WTC11 (cell line): Measurements from ENCODE around the gene ISL1.

Experiments
- CDX4 ChIP-seq: fragments of 250-450 bp; sonication (Bioruptor Pico); IDR thresholded peaks from 2 replicates; pipeline ENCODE4 v1.9.0; 2021; ENCODE audit warnings: moderate library complexity, mild to moderate bottlenecking, inconsistent platforms, borderline replicate concordance
- CTCF ChIP-seq: fragments of 200-600 bp; IDR thresholded peaks from 2 replicates; pipeline ENCODE4 v1.8.0; 2022; ENCODE audit warnings: antibody characterized with exemption
- E2F4 ChIP-seq: sonication (generic); formaldehyde crosslinking; IDR thresholded peaks from 2 replicates; pipeline ENCODE4 v1.8.1; 2022; ENCODE audit warnings: low read depth, mild to moderate bottlenecking, moderate library complexity, missing genetic modification reagents, borderline replicate concordance
- KAT7 ChIP-seq: sonication (generic); formaldehyde crosslinking; IDR thresholded peaks from 2 replicates; pipeline ENCODE4 v1.8.1; 2023; ENCODE audit warnings: missing genetic modification reagents, mild to moderate bottlenecking, borderline replicate concordance
- NFATC4 ChIP-seq: fragments of 250-450 bp; sonication (Bioruptor Pico); IDR thresholded peaks from 2 replicates; pipeline ENCODE4 v1.9.0; 2021; ENCODE audit warnings: mild to moderate bottlenecking
- TCF7 ChIP-seq: sonication (generic); formaldehyde crosslinking; IDR thresholded peaks from 2 replicates; pipeline ENCODE4 v1.8.0; 2022; ENCODE audit warnings: mild to moderate bottlenecking, low read depth, missing genetic modification reagents, moderate library complexity
- USF1 ChIP-seq: sonication (generic); formaldehyde crosslinking; IDR thresholded peaks from 2 replicates; pipeline ENCODE4 v1.8.0; 2022; ENCODE audit warnings: mild to moderate bottlenecking, missing genetic modification reagents
- ZNF121 ChIP-seq: sonication (generic); formaldehyde crosslinking; IDR thresholded peaks from 2 replicates; pipeline ENCODE4 v1.8.0; 2023; ENCODE audit warnings: missing genetic modification reagents
- ZNF232 ChIP-seq: sonication (generic); formaldehyde crosslinking; IDR thresholded peaks from 2 replicates; pipeline ENCODE4 v1.8.0; 2022; ENCODE audit warnings: mild to moderate bottlenecking, missing genetic modification reagents
- ZNF512 ChIP-seq: sonication (generic); formaldehyde crosslinking; IDR thresholded peaks from 2 replicates; pipeline ENCODE4 v1.8.1; 2022; ENCODE audit warnings: missing genetic modification reagents, borderline replicate concordance
- ZNF532 ChIP-seq: fragments of 250-450 bp; sonication (Bioruptor Pico); IDR thresholded peaks from 2 replicates; pipeline ENCODE4 v1.9.0; 2021; ENCODE audit warnings: mild to moderate bottlenecking, borderline replicate concordance
- ZNF671 ChIP-seq: fragments of 250-450 bp; sonication (Bioruptor Pico); IDR thresholded peaks from 2 replicates; pipeline ENCODE4 v1.8.0; 2021; ENCODE audit warnings: mild to moderate bottlenecking

- TF ChIP-seq CTCF (no peak), USF1 (CRISPR knock-in tag) (no peak), ZNF671 (CRISPR knock-in tag) (no peak), ZNF232 (CRISPR knock-in tag) (no peak), E2F4 (CRISPR knock-in tag) (no peak), ZNF121 (no peak), KAT7 (CRISPR knock-in tag) (no peak), ZNF532 (no peak), TCF7 (no peak), NFATC4 (CRISPR knock-in tag) (no peak), CDX4 (no peak), ZNF512 (CRISPR knock-in tag) (no peak)
Observed at GRCh38 chr5:51336878-51337277, 46.4 kb upstream of the ISL1 start.
